MM.1S (cell line): Measurements from ENCODE around the gene CHST11.

Experiments used
- DNase-seq: peaks from one replicate; pipeline ENCODE4 v3.0.0-alpha.2; 2015
- H2AFZ ChIP-seq: fragments of 300-600 bp; sonication (generic); 2 replicates; pipeline ENCODE4 v1.6.0; 2016; ENCODE audit warnings: antibody characterized with exemption, low read length
- H3F3A ChIP-seq: fragments of 300-600 bp; sonication (generic); 2 replicates; pipeline ENCODE4 v1.6.1; 2016; ENCODE audit warnings: mild to moderate bottlenecking, antibody characterized with exemption, low read length, moderate library complexity, mixed read lengths; ENCODE audit not compliant: insufficient read depth
- H3K27ac ChIP-seq: fragments of 300-600 bp; sonication (generic); 2 replicates; pipeline ENCODE4 v1.5.1; 2016; ENCODE audit warnings: mild to moderate bottlenecking, low read length
- H3K27me3 ChIP-seq: fragments of 300-600 bp; sonication (generic); replicated peaks from 2 replicates; pipeline ENCODE4 v1.6.0; 2016; ENCODE audit warnings: low read length; ENCODE audit not compliant: insufficient read depth
- H3K36me3 ChIP-seq: fragments of 300-600 bp; sonication (generic); replicated peaks from 2 replicates; pipeline ENCODE4 v1.6.1; 2016; ENCODE audit warnings: mild to moderate bottlenecking, low read length, mixed read lengths; ENCODE audit not compliant: insufficient read depth
- H3K4me1 ChIP-seq: fragments of 300-600 bp; sonication (generic); 2 replicates; pipeline ENCODE4 v1.6.1; 2016; ENCODE audit warnings: low read length, mixed read lengths
- H3K4me2 ChIP-seq: fragments of 300-600 bp; sonication (generic); 2 replicates; pipeline ENCODE4 v1.6.0; 2016; ENCODE audit warnings: low read depth, low read length
- H3K4me3 ChIP-seq: fragments of 300-600 bp; sonication (generic); 2 replicates; pipeline ENCODE4 v1.5.1; 2016; ENCODE audit warnings: low read length, mixed read lengths
- H3K79me2 ChIP-seq: fragments of 300-600 bp; sonication (generic); 2 replicates; pipeline ENCODE4 v1.6.1; 2016; ENCODE audit warnings: mixed run types, low read length, mixed read lengths
- H3K9ac ChIP-seq: fragments of 300-600 bp; sonication (generic); 2 replicates; pipeline ENCODE4 v1.6.1; 2016; ENCODE audit warnings: low read length, mixed read lengths
- H3K9me2 ChIP-seq: fragments of 300-600 bp; sonication (generic); replicated peaks from 2 replicates; pipeline ENCODE4 v1.6.1; 2016; ENCODE audit warnings: mild to moderate bottlenecking, low read length, mixed read lengths; ENCODE audit not compliant: insufficient read depth
- H3K9me3 ChIP-seq: fragments of 300-600 bp; sonication (generic); replicated peaks from 2 replicates; pipeline ENCODE4 v1.6.1; 2016; ENCODE audit warnings: mild to moderate bottlenecking, low read length, mixed read lengths; ENCODE audit not compliant: insufficient read depth
- H4K20me1 ChIP-seq: fragments of 300-600 bp; sonication (generic); 2 replicates; pipeline ENCODE4 v1.6.1; 2016; ENCODE audit warnings: mild to moderate bottlenecking, low read length, moderate library complexity, mixed read lengths; ENCODE audit not compliant: insufficient read depth
- CTCF ChIP-seq: fragments of 300-600 bp; sonication (generic); IDR thresholded peaks from 2 replicates; pipeline ENCODE4 v1.5.1; 2016; ENCODE audit warnings: antibody characterized with exemption, low read length, mixed read lengths
- EZH2 ChIP-seq: fragments of 300-600 bp; sonication (generic); optimal IDR thresholded peaks from 2 replicates; pipeline ENCODE3; 2017; ENCODE audit warnings: low read depth, mild to moderate bottlenecking, antibody characterized with exemption, low read length, mixed read lengths
- EZH2phosphoT487 ChIP-seq: fragments of 300-600 bp; sonication (generic); IDR thresholded peaks from 2 replicates; pipeline ENCODE4 v1.6.1; 2018; ENCODE audit warnings: antibody characterized with exemption, low read length

Gene CHST11

GRCh38 chr12:104478396-104479122 lies 21.8 kb downstream of the CHST11 start:
- Histone ChIP-seq H4K20me1 (no peaks in the 10 kb centered on the region), H3K79me2 (peaks cover 72% of the 10 kb centered on the region), H3K27ac (peak overlapping the region; percentile 71), H3K27me3 (no peaks in the 10 kb centered on the region), H3K4me1 (peaks cover 39% of the 10 kb centered on the region), H3K9ac (peak overlapping the region; percentile 43; the same call in 1 of the 2 replicates), H3K36me3 (no peaks in the 10 kb centered on the region), H3K4me3 (peak overlapping the region; percentile 53), H3K4me2 (peak overlapping the region; percentile 93), H3K9me2 (no peaks in the 10 kb centered on the region), H3F3A (peaks cover 15% of the 10 kb centered on the region), H2AFZ (peak overlapping the region; percentile 14; the same call in 1 of the 2 replicates), H3K9me3 (no peaks in the 10 kb centered on the region)
- no peak for TF ChIP-seq EZH2phosphoT487
- no peak for TF ChIP-seq EZH2
- TF ChIP-seq CTCF, result no peak
- peak; percentile 86 for DNase-seq

- Histone ChIP-seq H3K9me2 (no peaks in the 10 kb centered on the region), H3K27ac (peak overlapping the region; percentile 71; the same call in 1 of the 2 replicates), H3F3A (peaks cover 15% of the 10 kb centered on the region), H3K9me3 (no peaks in the 10 kb centered on the region), H3K79me2 (peaks cover 72% of the 10 kb centered on the region), H3K4me2 (peak overlapping the region; percentile 93; the same call in 1 of the 2 replicates), H3K9ac (peak overlapping the region; percentile 43; the same call in 1 of the 2 replicates), H3K27me3 (no peaks in the 10 kb centered on the region), H3K4me3 (0 out of 2 replicates have a peak overlapping the region, but pooled peaks have one; percentile 53), H4K20me1 (no peaks in the 10 kb centered on the region), H3K4me1 (peaks cover 39% of the 10 kb centered on the region), H3K36me3 (no peaks in the 10 kb centered on the region), H2AFZ (no peak overlapping the region)
- TF ChIP-seq CTCF, result no peak
- no peak for TF ChIP-seq EZH2
- TF ChIP-seq EZH2phosphoT487, result no peak
- no peak for DNase-seq
These were observed 22.4 kb downstream of the CHST11 start for GRCh38 chr12:104479123-104479662.

GRCh38 chr12:104480012-104480411 lies 23.3 kb downstream of the CHST11 start:
- H3K4me1 ChIP-seq, result peaks cover 39% of the 10 kb centered on the region
- no peak overlapping the region for H3K4me2 ChIP-seq
- no peaks in the 10 kb centered on the region for H3K27me3 ChIP-seq
- no peak overlapping the region for H2AFZ ChIP-seq
- no peaks in the 10 kb centered on the region for H3K9me3 ChIP-seq
- H4K20me1 ChIP-seq, result no peaks in the 10 kb centered on the region
- no peak for DNase-seq
- peaks cover 15% of the 10 kb centered on the region for H3F3A ChIP-seq
- H3K27ac ChIP-seq, result no peak overlapping the region
- H3K36me3 ChIP-seq, result no peaks in the 10 kb centered on the region
- H3K9me2 ChIP-seq, result no peaks in the 10 kb centered on the region
- H3K4me3 ChIP-seq, result no peak overlapping the region
- H3K79me2 ChIP-seq, result peaks cover 72% of the 10 kb centered on the region
- TF ChIP-seq CTCF (no peak), EZH2 (no peak), EZH2phosphoT487 (no peak)
- H3K9ac ChIP-seq, result no peak overlapping the region
